Measurements from ENCODE around the gene RBBP5.

GRCh38 chr1:205046870-205047269 lies 74.9 kb downstream of the RBBP5 start:
- TF ChIP-seq CTCF (IDR thresholded peaks at IDR 0.05), result no peak
- no peak for TF ChIP-seq POLR2A (IDR thresholded peaks at IDR 0.05)

Data from prostate gland (tissue), 2 donors.